BLaER1 treated with 17β-estradiol and CSF1 and Interleukin-3, amounts not matched to agents 10 nM and 100 nM (cell line): ENCODE results near the gene TIPIN.
"Not testable (repeated sequence)": the region's sequence is repeated elsewhere in the genome, so short reads cannot be mapped to it uniquely, and the experiment has no call there.

Experiments used
- H3K27ac ChIP-seq, 11 experiments: shearing (Covaris generic); formaldehyde crosslinking; 2 replicates each; pipeline ENCODE4 v1.8.1; 2022
- H3K27me3 ChIP-seq, 11 experiments: shearing (Covaris generic); formaldehyde crosslinking; 2 replicates each; pipeline ENCODE4 v1.8.1; 2022
- H3K36me3 ChIP-seq, 11 experiments: shearing (Covaris generic); formaldehyde crosslinking; 2 replicates each; pipeline ENCODE4 v1.8.1; 2022
- H3K4me1 ChIP-seq, 10 experiments: shearing (Covaris generic); formaldehyde crosslinking; 2 replicates each; pipeline ENCODE4 v1.8.1; 2022
- H3K4me2 ChIP-seq, 11 experiments: shearing (Covaris generic); formaldehyde crosslinking; 2 replicates each; pipeline ENCODE4 v1.8.1; 2022
- H3K4me3 ChIP-seq, 10 experiments: shearing (Covaris generic); formaldehyde crosslinking; 2 replicates each; pipeline ENCODE4 v1.8.1; 2022
- H3K9ac ChIP-seq, 11 experiments: shearing (Covaris generic); formaldehyde crosslinking; 2 replicates each; pipeline ENCODE4 v1.8.1; 2022
- H3K9me3 ChIP-seq, 11 experiments: shearing (Covaris generic); formaldehyde crosslinking; replicated peaks in 1 of 11; 2 replicates each; pipeline ENCODE4 v1.8.1; 2022
- H4K20me1 ChIP-seq, 11 experiments: shearing (Covaris generic); formaldehyde crosslinking; 2 replicates each; pipeline ENCODE4 v1.8.1; 2022
- Cebpa-rat ChIP-seq, 11 experiments: shearing (Covaris generic); IDR thresholded peaks; 2 replicates each; pipeline ENCODE4 v1.8.1; 2022

TIPIN gene

DNA sequence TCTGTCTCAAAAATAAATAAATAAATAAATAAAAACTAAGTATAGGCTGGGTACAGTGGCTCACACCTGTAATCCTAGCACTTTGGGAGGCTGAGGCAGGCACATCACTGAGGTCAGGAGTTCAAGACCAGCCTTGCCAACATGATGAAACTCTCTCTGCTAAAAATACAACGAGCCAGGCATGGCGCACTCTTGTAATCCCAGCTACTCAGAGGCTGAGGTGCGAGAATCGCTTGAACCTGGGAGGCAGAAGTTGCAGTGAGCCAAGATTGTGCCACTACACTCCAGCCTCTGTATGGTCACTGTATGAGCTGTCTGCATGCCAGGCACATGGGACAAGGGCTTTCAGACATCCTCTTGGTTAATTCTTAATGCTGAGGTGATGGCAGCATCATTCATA lies 28.7 kb downstream of the TIPIN start:
- Histone ChIP-seq H3K36me3 (peaks cover 87 to 100% (median 100%) of the 10 kb centered on the region in 11 experiments), H3K27me3 (no peaks in the 10 kb centered on the region), H3K9ac (no peak overlapping the region), H3K4me1 (no peaks in the 10 kb centered on the region), H3K4me3 (no peak overlapping the region), H3K9me3 (no peaks in the 10 kb centered on the region), H3K27ac (no peak overlapping the region), H4K20me1 (peaks cover 0 to 7% (median 0%) of the 10 kb centered on the region in 11 experiments; a peak in 1 of 22 replicates), H3K4me2 (no peak overlapping the region)
- TF ChIP-seq Cebpa-rat (IDR thresholded peaks at IDR 0.05) = no peak

GRCh38 chr15:66326051-66326450 lies 30.4 kb downstream of the TIPIN start:
- TF ChIP-seq Cebpa-rat (IDR thresholded peaks at IDR 0.05) = no peak
- H3K4me1 ChIP-seq = no peaks in the 10 kb centered on the region
- no peaks in the 10 kb centered on the region for H3K27me3 ChIP-seq
- no peaks in the 10 kb centered on the region for H3K9me3 ChIP-seq
- no peak overlapping the region for H3K4me2 ChIP-seq
- no peak overlapping the region for H3K9ac ChIP-seq
- no peak overlapping the region for H3K27ac ChIP-seq
- H4K20me1 ChIP-seq = 0 out of 22 replicates have a peak, but pooled peaks cover 0 to 7% (median 0%) of the 10 kb centered on the region in 11 experiments
- H3K4me3 ChIP-seq = no peak overlapping the region
- H3K36me3 ChIP-seq = peaks cover 89 to 100% (median 99%) of the 10 kb centered on the region in 11 experiments

DNA sequence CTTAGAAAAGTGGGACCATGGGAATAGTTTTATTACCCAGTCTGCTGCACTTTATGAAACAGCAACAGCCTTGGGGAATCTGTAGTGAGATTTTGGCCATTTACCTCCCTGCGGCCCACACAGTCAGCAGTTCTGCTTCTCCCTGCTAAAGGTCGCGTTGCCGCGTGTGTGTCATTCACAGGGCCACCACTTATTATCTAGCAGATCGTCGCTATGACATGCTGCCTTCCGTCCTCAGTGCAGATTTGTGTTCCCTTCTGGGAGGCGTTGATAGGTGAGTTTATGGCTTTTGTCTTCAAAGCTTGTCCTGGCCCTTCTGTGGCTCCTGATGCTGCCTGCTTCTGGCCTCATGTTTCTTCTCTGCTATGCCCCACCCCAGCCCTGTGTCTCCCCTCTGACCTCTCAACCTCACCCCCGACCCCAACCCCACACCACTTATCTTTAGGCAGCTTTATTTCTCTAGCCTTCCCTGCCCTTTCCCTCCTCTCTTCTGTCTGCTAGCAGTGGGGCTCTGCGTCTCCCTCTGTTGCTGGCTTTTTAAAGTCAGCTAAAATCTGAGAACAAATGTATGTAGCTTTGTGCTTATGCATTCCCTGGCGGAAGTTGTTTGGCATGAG lies 33.1 kb downstream of the TIPIN start:
- Histone ChIP-seq H4K20me1 (0 out of 22 replicates have a peak, but pooled peaks cover 0 to 6% (median 0%) of the 10 kb centered on the region in 11 experiments), H3K36me3 (peaks cover 89 to 100% (median 99%) of the 10 kb centered on the region in 11 experiments), H3K27me3 (no peaks in the 10 kb centered on the region), H3K27ac (no peak overlapping the region), H3K9me3 (no peaks in the 10 kb centered on the region), H3K4me2 (no peak overlapping the region), H3K9ac (no peak overlapping the region), H3K4me3 (no peak overlapping the region), H3K4me1 (no peaks in the 10 kb centered on the region)
- no peak for TF ChIP-seq Cebpa-rat (IDR thresholded peaks at IDR 0.05)

- Histone ChIP-seq H3K4me3 (no peak overlapping the region), H3K27ac (no peak overlapping the region), H3K9ac (no peak overlapping the region), H3K4me1 (no peaks in the 10 kb centered on the region), H4K20me1 (no peaks in the 10 kb centered on the region), H3K27me3 (no peaks in the 10 kb centered on the region), H3K9me3 (no peaks in the 10 kb centered on the region), H3K4me2 (no peak overlapping the region), H3K36me3 (peaks cover 82 to 100% (median 98%) of the 10 kb centered on the region in 11 experiments)
- no peak for TF ChIP-seq Cebpa-rat (IDR thresholded peaks at IDR 0.05)
Measured at GRCh38 chr15:66312144-66312543, 44.3 kb downstream of the TIPIN start.

GRCh38 chr15:66310786-66311185 lies 45.7 kb downstream of the TIPIN start:
- Histone ChIP-seq H3K27me3 (no peaks in the 10 kb centered on the region), H3K4me3 (no peak overlapping the region), H3K9me3 (no peaks in the 10 kb centered on the region), H3K9ac (no peak overlapping the region), H3K36me3 (peaks cover 85 to 100% (median 97%) of the 10 kb centered on the region in 11 experiments), H3K4me1 (no peaks in the 10 kb centered on the region), H3K27ac (no peak overlapping the region), H3K4me2 (no peak overlapping the region), H4K20me1 (no peaks in the 10 kb centered on the region)
- no peak for TF ChIP-seq Cebpa-rat (IDR thresholded peaks at IDR 0.05)

GRCh38 chr15:66309828-66310227 lies 46.7 kb downstream of the TIPIN start:
- H4K20me1 ChIP-seq = no peaks in the 10 kb centered on the region
- H3K36me3 ChIP-seq = peaks cover 76 to 100% (median 94%) of the 10 kb centered on the region in 11 experiments
- H3K27ac ChIP-seq = no peak overlapping the region
- no peak overlapping the region for H3K4me3 ChIP-seq
- peaks cover 0 to 5% (median 1%) of the 10 kb centered on the region in 10 experiments; a peak in 5 of 20 replicates for H3K4me1 ChIP-seq
- H3K9ac ChIP-seq = no peak overlapping the region
- H3K4me2 ChIP-seq = no peak overlapping the region
- no peaks in the 10 kb centered on the region for H3K27me3 ChIP-seq
- TF ChIP-seq Cebpa-rat (IDR thresholded peaks at IDR 0.05) = no peak
- H3K9me3 ChIP-seq = no peaks in the 10 kb centered on the region

DNA sequence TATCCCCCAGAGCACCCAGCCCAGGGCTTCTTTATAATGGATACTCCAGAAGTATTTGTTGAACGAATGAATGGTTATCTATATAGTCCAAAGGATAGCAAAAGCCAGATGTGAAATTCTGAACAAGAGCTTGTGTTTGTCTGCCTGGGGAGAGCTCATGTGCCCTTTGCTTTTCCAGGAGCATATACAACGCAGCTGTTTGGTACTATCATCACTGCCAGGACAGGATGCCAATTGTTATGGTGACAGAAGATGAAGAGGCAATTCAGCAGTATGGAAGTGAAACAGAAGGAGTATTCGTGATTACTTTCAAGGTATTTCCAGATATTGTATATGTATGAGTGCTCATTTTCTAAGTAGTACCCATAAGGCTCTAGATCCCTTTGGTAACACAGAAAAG lies 48.0 kb downstream of the TIPIN start:
- TF ChIP-seq Cebpa-rat (IDR thresholded peaks at IDR 0.05) = no peak
- H3K36me3 ChIP-seq = peaks cover 64 to 96% (median 83%) of the 10 kb centered on the region in 11 experiments
- no peak overlapping the region for H3K9ac ChIP-seq

DNA sequence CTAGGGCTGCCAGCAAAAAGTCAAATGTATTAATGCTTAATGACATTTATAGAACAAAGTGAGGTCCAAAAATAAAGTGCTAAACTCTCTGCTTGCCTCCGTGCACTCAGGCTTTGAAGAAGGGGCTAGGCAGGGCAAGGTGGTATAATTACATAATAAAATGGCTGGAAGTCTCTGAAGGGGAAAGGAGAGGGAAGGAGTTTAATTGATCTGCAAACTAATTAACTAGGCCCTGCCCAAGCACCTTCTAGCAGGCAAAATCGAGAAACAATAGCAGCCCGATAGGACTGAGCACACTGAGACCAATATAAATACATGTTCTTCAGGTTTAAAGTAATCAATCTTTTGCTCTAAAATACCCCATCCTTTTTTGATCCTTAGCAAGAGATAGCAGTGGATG lies 50.1 kb downstream of the TIPIN start:
- Histone ChIP-seq H3K4me1 (peaks cover 0 to 13% (median 4%) of the 10 kb centered on the region in 10 experiments; a peak in 6 of 20 replicates), H3K9ac (no peak overlapping the region), H3K9me3 (no peaks in the 10 kb centered on the region), H3K4me2 (no peak overlapping the region), H4K20me1 (peaks cover 0 to 6% (median 0%) of the 10 kb centered on the region in 11 experiments; a peak in 1 of 22 replicates), H3K27ac (no peak overlapping the region), H3K4me3 (no peak overlapping the region), H3K27me3 (no peaks in the 10 kb centered on the region), H3K36me3 (peaks cover 43 to 95% (median 74%) of the 10 kb centered on the region in 11 experiments)
- TF ChIP-seq Cebpa-rat (IDR thresholded peaks at IDR 0.05) = no peak

More for the DNA sequence above, 48.0 kb downstream of the TIPIN start:
- Histone ChIP-seq H3K4me1 (peaks cover 0 to 13% (median 4%) of the 10 kb centered on the region in 10 experiments; a peak in 6 of 20 replicates), H3K4me2 (no peak overlapping the region), H3K9me3 (no peaks in the 10 kb centered on the region), H3K27me3 (no peaks in the 10 kb centered on the region), H4K20me1 (no peaks in the 10 kb centered on the region), H3K27ac (no peak overlapping the region), H3K4me3 (no peak overlapping the region)

DNA sequence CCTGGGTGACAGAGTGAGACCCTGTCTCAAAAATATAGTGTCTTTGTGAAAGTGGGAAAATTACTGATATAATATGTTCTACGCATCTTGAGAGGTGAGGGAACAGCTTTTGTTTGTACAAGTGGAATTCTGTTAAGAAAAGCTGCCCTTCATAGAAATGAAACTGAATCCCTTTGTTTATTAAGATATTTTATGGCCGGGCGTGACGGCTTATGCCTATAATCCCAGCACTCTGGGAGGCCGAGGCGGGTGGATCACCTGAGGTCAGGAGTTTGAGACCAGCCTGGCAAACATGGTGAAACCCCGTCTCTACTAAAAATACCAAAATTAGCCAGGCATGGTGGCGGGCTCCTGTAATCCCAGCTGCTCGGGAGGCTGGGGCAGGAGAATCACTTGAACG lies 52.1 kb downstream of the TIPIN start:
- not testable (repeated sequence) for H3K27me3 ChIP-seq, H3K27ac ChIP-seq, H3K4me3 ChIP-seq, H4K20me1 ChIP-seq, H3K9ac ChIP-seq, H3K9me3 ChIP-seq
- peaks cover 0 to 13% (median 4%) of the 10 kb centered on the region in 10 experiments; a peak in 6 of 20 replicates for H3K4me1 ChIP-seq
- peak overlapping the region in 1 of 11 experiments; percentile 22; a peak in 2 of 22 replicates for H3K4me2 ChIP-seq
- H3K36me3 ChIP-seq = peaks cover 40 to 95% (median 69%) of the 10 kb centered on the region in 11 experiments
